Spinal cord (tissue), 10 donors: ENCODE results near the gene LHX1. TPM values are rescaled to one million over a fixed set of nuclear protein-coding genes. Genes with fewer than 3 reads are reported as not detected.

ENCODE experiments used
- DNase-seq, 6 donors: peaks; one replicate each; pipeline versions ENCODE4 v3.0.0 to v3.0.0-alpha.2; 2013 to 2015; ENCODE audit warnings: low spot score in 6 of 6, low read depth in 4 of 6
- H3K27ac ChIP-seq: one replicate; pipeline ENCODE4 v1.5.1; 2013; ENCODE audit warnings: low read depth, low read length, control low read depth
- H3K27me3 ChIP-seq: one replicate; pipeline ENCODE4 v1.6.1; 2013; ENCODE audit warnings: low read length; ENCODE audit not compliant: control insufficient read depth, insufficient read depth
- H3K36me3 ChIP-seq: one replicate; pipeline ENCODE4 v1.6.1; 2013; ENCODE audit warnings: low read length; ENCODE audit not compliant: control insufficient read depth, insufficient read depth
- H3K4me1 ChIP-seq: one replicate; pipeline ENCODE4 v1.6.1; 2013; ENCODE audit warnings: low read length; ENCODE audit not compliant: control insufficient read depth, insufficient read depth
- H3K4me3 ChIP-seq: one replicate; pipeline ENCODE4 v1.5.1; 2013; ENCODE audit warnings: low read depth, low read length, control low read depth
- H3K9me3 ChIP-seq: one replicate; pipeline ENCODE4 v1.6.1; 2013; ENCODE audit warnings: low read length; ENCODE audit not compliant: control insufficient read depth, insufficient read depth
- WGBS: methylation state at CpG from one replicate; pipeline ENCODE4 v1.1.5; 2013; ENCODE audit warnings: missing lambda C conversion rate; ENCODE audit not compliant: insufficient coverage; 5-methylcytosine and 5-hydroxymethylcytosine counted together
- long read RNA-seq, 4 donors: transcript quantifications; one replicate each; lab custom pipeline, GENCODE V29; 2026
- polyA plus RNA-seq, 2 donors: library from polyadenylated mRNA; unstranded; fragments of 120-200 nt; gene quantifications; one replicate each; pipeline ENCODE4 v1.2.1, GENCODE V29; 2013; ENCODE audit not compliant: insufficient read length in 2 of 2
- total RNA-seq, 2 donors: library from RNA; depleted of rRNA in 1 of 2; stranded (reverse); fragments of 120-200 nt in 1 of 2; fragments of >200 nt in 1 of 2; gene quantifications; one replicate each; pipeline versions ENCODE4 v1.2.3 to v1.2.4, GENCODE V29; 2013 to 2014
- donor health status: healthy.

LHX1 gene
- 1 to 10 TPM; 2.9 to 5.4 TPM for total RNA-seq
- 10 to 100 TPM; 29.6 to 31.2 TPM for polyA plus RNA-seq
- long read RNA-seq, donor 1, partial matches to known transcripts: 13 of 16 reads
- long read RNA-seq, donor 1, other reads (novel, unspliced or antisense): 0 of 16 reads
- long read RNA-seq, donor 2, partial matches to known transcripts: 0 of 1 reads
- long read RNA-seq, donor 2, other reads (novel, unspliced or antisense): 0 of 1 reads
- long read RNA-seq, donor 3, transcript LHX1-201 (5 exons, 3,425 nt): major isoform, 6 of 6 reads
- long read RNA-seq, donor 3, partial matches to known transcripts: 0 of 6 reads
- long read RNA-seq, donor 3, other reads (novel, unspliced or antisense): 0 of 6 reads
- long read RNA-seq, donor 4: 0 reads

DNA sequence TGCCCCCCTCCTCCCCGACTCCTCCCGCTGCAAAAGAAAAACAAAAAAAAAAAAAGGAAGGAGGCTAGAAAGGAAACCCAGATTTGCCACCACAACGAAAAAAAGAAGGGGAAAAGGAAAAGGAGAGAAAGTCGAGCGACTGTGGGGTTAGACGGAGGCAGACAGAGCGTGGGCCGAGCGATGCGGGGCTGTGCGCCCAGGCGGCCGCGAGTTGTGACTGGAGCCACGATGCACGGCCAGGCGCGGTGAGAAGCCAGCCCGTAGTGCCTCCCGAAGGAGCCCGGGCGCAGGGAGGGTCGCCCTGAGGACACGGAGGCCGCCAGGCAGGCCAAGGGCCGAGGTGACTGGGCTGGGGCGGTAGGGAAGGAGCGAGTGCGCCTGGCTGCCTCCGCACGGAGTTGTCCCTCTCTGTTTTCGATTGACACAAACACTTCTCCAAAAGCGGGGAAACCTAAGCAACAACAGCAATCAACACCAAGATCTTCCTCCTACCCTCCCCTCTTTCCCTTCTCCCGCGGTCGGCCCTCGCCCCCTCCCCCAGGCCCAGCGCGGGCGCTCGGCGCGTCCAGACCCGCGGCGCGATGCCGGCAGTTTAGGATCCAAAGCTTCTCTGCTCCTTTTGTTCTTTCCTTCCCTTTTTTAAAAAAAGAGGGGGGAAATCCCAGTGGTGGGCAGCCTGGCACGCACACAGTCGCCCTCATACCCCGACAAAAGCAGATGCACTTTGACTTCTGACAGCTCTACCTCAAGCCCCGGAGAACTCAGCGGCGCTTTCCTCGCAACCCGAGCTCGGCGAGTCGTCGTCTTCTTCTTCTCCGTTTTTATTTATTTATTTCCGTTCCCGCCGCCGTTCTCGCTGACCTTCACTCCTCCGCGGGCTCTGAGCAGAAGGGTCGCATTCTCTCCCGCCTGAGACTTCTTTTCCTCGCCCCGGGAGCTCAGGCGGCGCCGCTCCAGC, at the start of gene LHX1:
LHX1 (plus strand) TSS at position 475 of the 958 bp plus-strand sequence. CDS start 723 bp downstream, outside the sequence.
- Histone ChIP-seq H3K4me1 (peaks cover 85% of the 10 kb centered on the region), H3K36me3 (peaks cover 10% of the 10 kb centered on the region), H3K4me3 (peak within 1 kb of the TSS; percentile 27), H3K27me3 (peaks cover 100% of the 10 kb centered on the region), H3K9me3 (no peaks in the 10 kb centered on the region), H3K27ac (no peak within 1 kb of the TSS)
- WGBS: 1% methylated on average over 63 of the region's 75 CpGs
- peak in 2 of 6 donors; percentile 40 to 54 for DNase-seq

DNA sequence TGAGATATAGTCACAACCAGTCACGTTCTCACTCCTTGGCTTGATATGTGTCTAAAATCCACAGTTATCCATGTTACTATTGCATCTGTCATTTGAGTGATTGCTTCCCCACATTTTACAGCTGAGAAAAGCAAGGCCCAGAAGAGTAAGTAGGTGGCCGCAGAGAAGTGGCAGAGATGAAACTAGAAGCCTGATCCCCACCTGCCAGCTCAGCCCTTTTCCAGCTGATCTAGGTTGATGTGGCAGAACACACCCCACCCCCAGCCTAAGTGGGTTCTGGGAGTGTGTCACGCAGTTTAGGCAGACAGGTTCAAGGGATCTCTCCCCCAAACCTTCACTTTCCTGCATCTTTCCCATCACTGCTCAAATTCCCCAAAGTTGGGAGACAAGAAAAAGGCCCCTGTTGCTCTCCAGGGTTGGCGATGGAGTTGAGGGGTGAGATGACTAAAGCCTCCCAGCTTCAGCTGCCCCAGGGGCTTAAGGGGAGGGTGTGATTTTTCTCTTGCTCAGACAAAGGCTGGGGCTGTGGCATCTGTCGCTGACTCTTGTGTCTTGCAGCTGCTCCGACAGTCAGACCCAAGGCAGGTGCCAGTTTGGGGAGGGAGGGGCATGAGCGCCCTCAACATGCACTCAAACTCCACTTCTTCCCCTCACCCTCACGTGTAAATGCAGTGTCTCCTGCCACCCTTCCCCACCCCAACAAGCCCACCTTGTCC, 48.9 kb upstream of the LHX1 start:
- no peaks in the 10 kb centered on the region for H3K9me3 ChIP-seq

DNA sequence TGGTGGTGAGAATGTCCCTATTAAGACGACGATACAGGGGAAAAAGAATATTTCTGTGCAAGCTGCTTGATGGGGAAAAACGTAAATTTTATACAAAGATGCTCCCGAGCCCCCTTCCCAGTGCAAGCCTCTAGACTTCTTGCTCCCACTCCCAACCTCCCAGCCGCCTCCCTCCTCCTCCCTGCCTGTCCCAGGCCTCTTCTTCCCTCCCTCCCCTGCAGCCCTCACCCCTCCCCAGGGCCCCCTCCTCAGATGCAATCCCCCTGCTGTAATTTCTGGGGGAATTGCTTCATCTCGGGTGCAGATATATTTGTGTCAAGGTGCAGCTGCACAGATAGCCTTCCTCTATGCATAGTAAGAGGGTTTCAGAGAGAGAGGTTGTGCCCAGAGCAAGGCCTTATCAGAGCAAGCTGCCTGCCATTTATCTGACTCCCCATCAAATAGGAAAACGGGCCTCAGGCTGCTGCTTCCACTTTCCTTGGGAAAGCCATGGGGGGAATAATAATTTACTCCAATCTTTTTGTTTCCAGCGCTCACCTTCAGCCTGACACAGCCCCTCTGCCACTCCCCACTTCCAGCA, 47.4 kb upstream of the LHX1 start:
- no peaks in the 10 kb centered on the region for H3K27me3 ChIP-seq
- 69% methylated on average over 2 of the region's 8 CpGs for WGBS
- peak in 1 of 6 donors; percentile 63 for DNase-seq
- H3K4me1 ChIP-seq: peaks cover 12% of the 10 kb centered on the region
- H3K9me3 ChIP-seq: no peaks in the 10 kb centered on the region
- H3K27ac ChIP-seq: no peak overlapping the region
- no peak overlapping the region for H3K4me3 ChIP-seq
- H3K36me3 ChIP-seq: no peaks in the 10 kb centered on the region

More for the DNA sequence above, 48.9 kb upstream of the LHX1 start:
- DNase-seq: peak in 2 of 6 donors; percentile 57 to 65
- Histone ChIP-seq H3K4me1 (peaks cover 19% of the 10 kb centered on the region), H3K27me3 (peaks cover 3% of the 10 kb centered on the region), H3K36me3 (no peaks in the 10 kb centered on the region), H3K4me3 (no peak overlapping the region), H3K27ac (no peak overlapping the region)
- 50% methylated on average over 2 of the region's 8 CpGs for WGBS

DNA sequence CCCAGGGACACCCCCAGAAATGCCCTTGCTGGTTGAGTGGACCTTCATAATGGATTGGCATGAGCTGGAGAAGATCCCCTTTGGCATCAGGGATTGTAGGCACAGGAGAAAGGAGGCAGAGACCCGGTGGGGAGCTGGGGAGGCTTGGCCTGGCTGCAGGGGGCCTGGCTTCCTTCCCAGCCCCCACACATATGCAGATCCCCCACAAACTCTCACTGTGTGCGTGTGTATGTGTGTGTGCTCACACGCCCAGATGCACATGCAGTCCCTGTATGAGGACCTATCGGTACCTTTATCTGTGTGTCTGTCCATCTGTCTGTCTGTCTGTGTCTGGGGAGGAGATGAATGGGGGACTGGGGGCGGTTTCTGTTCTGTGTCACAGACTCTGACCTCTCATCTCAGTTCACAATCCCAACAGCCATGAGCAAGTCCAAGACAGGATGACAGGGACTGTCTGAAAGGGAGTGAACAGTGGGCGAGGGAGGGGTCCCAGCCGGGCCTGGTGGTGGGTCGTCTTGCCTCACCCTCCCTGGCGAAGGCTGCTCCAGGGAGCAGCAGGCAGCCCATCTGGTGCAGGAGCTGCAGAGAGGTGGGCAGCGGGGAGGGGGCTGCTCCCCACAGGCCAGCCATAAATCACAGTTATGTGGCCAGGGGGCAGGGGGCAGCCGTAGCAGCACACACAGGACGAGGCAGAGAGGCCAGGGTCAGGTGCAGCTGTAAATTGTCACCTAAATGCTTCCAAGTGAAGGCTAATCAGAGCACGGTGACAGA, 46.7 kb upstream of the LHX1 start:
- WGBS: 43% methylated on average over 8 of the region's 13 CpGs
- H3K27ac ChIP-seq: no peak overlapping the region

GRCh38 chr17:36892112-36892838, 45.0 kb upstream of the LHX1 start:
- Histone ChIP-seq H3K4me1 (peaks cover 9% of the 10 kb centered on the region), H3K27ac (no peak overlapping the region), H3K27me3 (no peaks in the 10 kb centered on the region), H3K4me3 (no peak overlapping the region), H3K9me3 (no peaks in the 10 kb centered on the region), H3K36me3 (no peaks in the 10 kb centered on the region)
- no peak for DNase-seq
- WGBS: 85% methylated on average over 5 of the region's 7 CpGs

More for the DNA sequence above, 46.7 kb upstream of the LHX1 start:
- DNase-seq: no peak
- Histone ChIP-seq H3K9me3 (no peaks in the 10 kb centered on the region), H3K4me1 (peaks cover 9% of the 10 kb centered on the region), H3K4me3 (no peak overlapping the region), H3K27me3 (no peaks in the 10 kb centered on the region), H3K36me3 (no peaks in the 10 kb centered on the region)

DNA sequence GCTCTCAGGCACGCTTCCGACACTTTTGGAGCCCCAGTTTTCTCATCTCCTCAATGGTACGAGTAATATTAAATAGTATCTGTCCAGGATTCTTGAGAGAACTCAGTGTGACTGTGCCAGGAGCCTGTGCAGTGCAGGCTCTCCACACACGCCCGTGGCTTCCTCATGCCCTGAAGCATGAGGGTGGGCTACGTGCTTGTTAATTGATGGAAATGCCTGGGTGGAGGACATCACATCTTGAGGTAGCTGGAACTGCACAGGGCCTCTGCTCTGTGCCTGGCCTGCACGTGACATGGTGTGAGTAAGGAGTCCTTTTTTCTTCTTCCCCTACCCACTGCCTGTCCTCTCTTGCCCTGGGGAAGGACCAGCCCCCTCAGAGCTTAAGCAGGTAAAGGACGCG, 43.1 kb upstream of the LHX1 start:
- WGBS: 82% methylated on average over 5 of the region's 9 CpGs
- no peak for DNase-seq
- Histone ChIP-seq H3K27me3 (no peaks in the 10 kb centered on the region), H3K4me3 (no peak overlapping the region), H3K4me1 (peaks cover 9% of the 10 kb centered on the region), H3K36me3 (no peaks in the 10 kb centered on the region), H3K9me3 (no peaks in the 10 kb centered on the region), H3K27ac (no peak overlapping the region)

DNA sequence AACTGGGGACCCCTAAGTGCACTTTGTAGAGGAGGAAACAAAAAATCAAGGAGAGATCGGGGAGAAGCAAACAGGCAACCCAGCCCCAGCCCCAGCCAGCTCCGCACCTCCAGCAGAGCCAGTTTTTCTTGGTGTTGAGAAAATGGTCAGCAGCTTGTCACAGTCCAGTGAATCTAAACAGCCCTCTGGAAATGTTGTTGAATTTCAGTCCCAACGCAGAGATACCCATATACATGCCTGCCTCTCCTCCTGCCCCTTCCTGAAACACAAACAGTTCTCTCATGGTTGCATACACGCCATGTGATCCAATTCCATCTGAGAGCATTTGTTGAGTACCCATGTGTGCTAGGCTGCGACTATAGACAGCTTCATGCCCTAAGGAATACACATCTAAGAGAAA, 42.4 kb upstream of the LHX1 start:
- 93% methylated on average over 4 of the region's 5 CpGs for WGBS
- Histone ChIP-seq H3K4me1 (peaks cover 15% of the 10 kb centered on the region), H3K36me3 (no peaks in the 10 kb centered on the region), H3K9me3 (no peaks in the 10 kb centered on the region), H3K27ac (no peak overlapping the region), H3K4me3 (no peak overlapping the region), H3K27me3 (no peaks in the 10 kb centered on the region)
- DNase-seq: no peak
